GM18507 (cell line): ENCODE data around the gene FBXO21.

ENCODE experiments used
- DNase-seq: peaks from one replicate; pipeline ENCODE4 v3.0.0; 2011; ENCODE audit warnings: low read depth; ENCODE audit not compliant: insufficient read length; ENCODE audit errors: extremely low spot score
- FAIRE-seq: peaks from 2 replicates; lab custom pipeline; 2011; peaks lifted over from hg19 to GRCh38; lab: Jason Lieb, UNC

The FBXO21 gene

GRCh38 chr12:117145597-117146154, 44.6 kb downstream of the FBXO21 start:
- no peak for FAIRE-seq

GRCh38 chr12:117144599-117144998, 45.7 kb downstream of the FBXO21 start:
- DNase-seq = no peak
- FAIRE-seq = no peak

More at GRCh38 chr12:117145597-117146154, 44.6 kb downstream of the FBXO21 start:
- DNase-seq = no peak

GRCh38 chr12:117143008-117143532, 47.2 kb downstream of the FBXO21 start:
- DNase-seq (no peak), FAIRE-seq (no peak)

- FAIRE-seq (no peak), DNase-seq (no peak)
These were observed 48.2 kb downstream of the FBXO21 start for GRCh38 chr12:117142094-117142493.

GRCh38 chr12:117141097-117141898, 49.0 kb downstream of the FBXO21 start:
- DNase-seq = no peak
- no peak for FAIRE-seq

GRCh38 chr12:117140397-117141096, 49.7 kb downstream of the FBXO21 start:
- FAIRE-seq = no peak
- no peak for DNase-seq

GRCh38 chr12:117139025-117139717, 51.1 kb downstream of the FBXO21 start:
- FAIRE-seq (no peak), DNase-seq (no peak)

GRCh38 chr12:117134721-117135120, 55.5 kb downstream of the FBXO21 start:
- DNase-seq = no peak
- FAIRE-seq = no peak

- no peak for FAIRE-seq
These were observed 56.2 kb downstream of the FBXO21 start for GRCh38 chr12:117134059-117134458.

GRCh38 chr12:117130801-117131200, 59.5 kb downstream of the FBXO21 start:
- FAIRE-seq = no peak
- no peak for DNase-seq

More at GRCh38 chr12:117134059-117134458, 56.2 kb downstream of the FBXO21 start:
- no peak for DNase-seq

GRCh38 chr12:117129391-117129790, 60.9 kb downstream of the FBXO21 start:
- FAIRE-seq (no peak), DNase-seq (no peak)

GRCh38 chr12:117127933-117128823, 62.1 kb downstream of the FBXO21 start:
- FAIRE-seq (no peak), DNase-seq (no peak)

GRCh38 chr12:117126335-117126734, 63.9 kb downstream of the FBXO21 start:
- DNase-seq = no peak
- FAIRE-seq = no peak

- FAIRE-seq = no peak
- DNase-seq = no peak
These were observed 64.5 kb downstream of the FBXO21 start for GRCh38 chr12:117125767-117126166.

GRCh38 chr12:117125272-117125613, 65.0 kb downstream of the FBXO21 start:
- DNase-seq = no peak
- no peak for FAIRE-seq

- no peak for DNase-seq
- FAIRE-seq = no peak
These were observed 65.6 kb downstream of the FBXO21 start for GRCh38 chr12:117124421-117125271.

- FAIRE-seq (no peak), DNase-seq (no peak)
These were observed 68.8 kb downstream of the FBXO21 start for GRCh38 chr12:117121441-117121840.

- FAIRE-seq (no peak), DNase-seq (no peak)
These were observed 69.5 kb downstream of the FBXO21 start for GRCh38 chr12:117120787-117121186.
